GM19324 (cell line): ENCODE results near the gene HGD.
"Not testable (repeated sequence)": the region's sequence is repeated elsewhere in the genome, so short reads cannot be mapped to it uniquely, and the experiment has no call there.

ENCODE experiments used
- ATAC-seq: cut with Tn5 transposase; IDR thresholded peaks from one replicate; pipeline ENCODE4 v1.9.1; 2021; ENCODE audit warnings: mild to moderate bottlenecking, moderate library complexity; ENCODE audit not compliant: unreplicated experiment, low FRiP score

The HGD gene

DNA sequence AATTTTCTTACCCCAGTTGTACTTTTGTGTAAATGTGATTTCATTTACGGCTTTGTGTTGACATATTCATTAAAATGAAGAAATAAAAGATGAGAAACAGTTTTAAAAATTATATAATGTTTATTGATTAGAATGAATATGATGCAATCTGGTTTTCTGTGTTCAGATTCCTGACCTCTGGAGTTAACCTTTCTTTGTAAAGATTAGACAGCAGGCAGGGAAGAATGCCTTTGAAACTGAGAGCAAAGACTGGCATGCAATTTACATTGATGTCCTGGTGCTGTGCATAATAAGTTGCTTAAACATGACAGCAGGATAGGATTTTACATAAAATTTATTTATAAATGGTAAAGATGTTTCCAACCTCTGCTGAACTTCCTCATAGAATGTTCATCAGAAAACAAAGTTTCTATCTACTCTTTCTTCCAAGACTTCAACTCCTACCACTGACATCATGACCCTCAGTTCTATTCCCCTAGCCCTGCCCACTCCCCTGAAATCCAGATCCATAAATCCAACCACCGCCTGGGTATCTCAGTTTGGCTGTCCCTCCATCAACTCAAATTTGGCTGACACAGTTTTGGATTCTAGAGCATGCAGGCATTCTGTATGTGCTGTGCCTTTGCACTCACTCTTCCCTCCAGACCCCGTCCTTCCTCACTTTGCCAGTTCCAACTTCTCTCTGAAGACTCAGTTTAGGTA lies 1.7 kb downstream of the HGD start:
- ATAC-seq: no peak

DNA sequence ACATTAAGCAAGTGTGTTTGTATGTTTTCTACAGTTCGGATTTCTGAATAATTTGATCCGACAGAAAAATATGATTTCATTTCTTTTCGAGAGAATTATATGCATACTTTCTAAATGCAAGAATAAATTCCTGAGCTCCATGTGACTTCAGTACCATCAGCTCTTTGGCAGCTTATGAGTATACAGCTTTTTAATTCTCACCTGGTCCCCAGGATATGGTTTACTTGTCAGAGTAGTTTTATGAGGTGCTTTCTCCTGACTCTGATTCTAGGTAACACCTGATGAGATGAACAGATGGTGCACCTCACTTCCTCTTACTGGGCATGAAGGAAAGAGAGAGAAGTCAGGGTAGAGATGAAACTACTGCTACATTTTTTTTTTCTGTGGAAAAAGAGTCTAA lies 3.1 kb downstream of the HGD start:
- ATAC-seq: no peak

DNA sequence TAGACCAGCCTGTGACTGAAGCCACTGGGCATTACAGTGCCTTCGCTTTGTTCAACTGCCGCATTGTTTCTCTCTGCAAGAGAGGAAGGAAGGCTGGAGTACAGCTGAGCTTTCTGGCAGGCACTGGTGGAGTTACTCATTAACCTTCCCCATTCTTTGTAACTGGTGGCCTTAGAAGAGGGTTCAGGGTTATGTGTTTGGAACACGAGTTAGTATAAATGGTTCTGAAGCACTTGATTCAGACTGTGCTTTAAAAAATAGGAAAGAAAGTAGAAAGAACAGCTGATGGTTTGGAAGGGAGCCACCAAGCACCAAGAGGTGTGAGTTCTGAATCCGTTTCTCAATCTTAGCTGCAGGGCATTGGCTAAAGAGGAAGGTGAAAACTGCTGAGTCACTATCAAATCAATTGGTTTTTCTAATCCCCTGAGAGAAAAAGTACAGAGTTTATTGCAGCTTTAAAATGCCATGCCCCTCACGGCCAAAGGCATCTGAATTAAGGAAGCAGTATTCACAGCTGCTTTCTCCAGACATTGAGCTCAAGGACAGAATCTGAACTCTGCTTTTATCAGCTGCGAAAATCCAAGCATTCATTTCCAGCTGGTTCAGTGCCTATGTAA lies 3.6 kb downstream of the HGD start:
- peak; percentile 91 for ATAC-seq

DNA sequence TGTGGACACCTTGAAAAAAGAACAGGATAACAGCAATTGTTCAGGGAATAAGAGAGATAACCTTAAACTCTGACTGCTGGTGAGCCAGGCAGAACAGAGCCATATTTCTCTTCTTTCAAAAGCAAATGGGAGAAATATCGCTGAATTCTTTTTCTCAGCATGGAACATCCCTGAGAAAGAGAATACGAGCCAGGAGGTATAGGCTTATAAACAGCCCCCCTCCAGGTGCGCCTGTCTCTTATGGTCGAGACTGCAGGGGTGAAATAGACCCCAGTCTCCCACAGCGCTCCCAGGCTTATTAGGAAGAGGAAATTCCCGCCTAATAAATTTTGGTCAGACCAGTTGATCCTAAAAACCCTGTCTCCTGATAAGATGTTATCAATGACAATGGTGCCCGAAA lies 4.8 kb downstream of the HGD start:
- not testable (repeated sequence) for ATAC-seq

DNA sequence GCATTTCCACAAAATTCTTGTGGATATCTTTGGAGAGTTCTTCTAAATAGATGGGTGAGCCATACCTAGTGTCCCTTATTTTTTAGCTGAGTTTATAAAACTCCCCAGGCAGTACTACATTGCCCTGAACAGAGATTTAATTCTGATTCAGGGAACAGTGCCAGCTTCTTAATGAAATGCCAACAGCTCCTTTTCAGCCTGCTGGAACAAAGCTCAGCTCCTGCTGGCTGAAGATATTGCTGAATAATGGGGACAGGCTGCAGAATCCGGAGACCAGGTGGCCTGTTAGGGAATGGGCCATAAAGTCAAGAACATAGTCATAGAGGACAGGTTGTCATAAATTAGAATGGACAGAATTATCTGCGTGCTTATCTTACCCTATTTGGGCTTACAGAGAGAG lies 8.9 kb downstream of the HGD start:
- ATAC-seq: no peak

DNA sequence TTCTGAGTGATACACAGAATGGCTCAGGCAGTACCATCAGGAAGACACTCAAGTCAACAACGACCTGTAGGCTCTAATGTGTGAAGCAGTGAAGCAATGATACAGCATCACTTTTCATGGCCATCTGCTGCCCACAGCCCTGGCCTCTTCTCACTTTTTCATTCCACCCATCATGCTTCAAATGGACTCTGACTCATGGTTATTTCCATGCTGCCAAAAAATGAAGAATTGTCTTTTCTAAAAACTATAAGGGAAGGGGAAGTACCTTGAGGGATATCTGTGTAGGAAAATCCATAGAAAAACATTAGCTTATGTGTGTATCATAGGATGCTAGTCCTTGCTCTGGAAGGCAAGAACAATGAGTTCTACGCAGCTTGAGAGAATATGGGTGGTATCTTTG lies 11.5 kb downstream of the HGD start:
- no peak for ATAC-seq

DNA sequence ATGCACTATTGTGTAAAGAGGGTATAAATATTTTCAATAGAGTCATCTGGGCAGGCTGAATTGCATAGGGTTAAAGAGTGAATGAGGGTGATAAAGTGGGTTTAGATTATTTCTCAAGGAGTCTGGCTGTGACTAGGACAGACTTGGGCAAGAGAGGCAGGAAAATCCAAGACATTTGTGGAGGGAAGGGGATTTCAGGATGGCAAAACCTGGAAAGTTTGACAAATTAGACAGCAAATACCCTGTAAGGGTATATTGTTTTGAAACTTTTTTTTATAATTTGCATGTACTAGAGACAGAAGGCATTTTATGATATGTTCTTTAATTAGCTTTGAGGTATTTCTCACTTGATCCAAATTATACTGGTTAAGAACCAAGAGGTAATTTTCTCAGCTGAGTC lies 17.1 kb downstream of the HGD start:
- ATAC-seq: no peak

DNA sequence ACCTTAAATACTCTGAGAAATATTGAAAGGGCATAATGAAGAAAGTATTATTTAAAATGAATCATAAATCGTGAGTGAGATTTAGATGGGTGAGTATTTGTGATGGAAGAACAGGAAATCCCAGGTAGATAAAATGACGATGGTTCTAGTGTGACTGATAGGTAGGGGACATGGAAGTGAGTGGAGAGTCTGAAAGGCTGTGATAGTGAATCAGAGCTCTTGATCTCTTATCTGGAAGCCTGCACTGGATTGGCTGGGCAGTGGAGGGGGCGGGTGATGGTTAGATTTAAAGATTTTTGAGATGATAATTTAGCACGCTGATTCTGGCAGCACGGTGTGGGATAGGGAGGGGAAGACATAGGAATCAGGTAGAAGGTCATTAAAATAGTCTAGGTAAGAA lies 20.1 kb downstream of the HGD start:
- no peak for ATAC-seq

DNA sequence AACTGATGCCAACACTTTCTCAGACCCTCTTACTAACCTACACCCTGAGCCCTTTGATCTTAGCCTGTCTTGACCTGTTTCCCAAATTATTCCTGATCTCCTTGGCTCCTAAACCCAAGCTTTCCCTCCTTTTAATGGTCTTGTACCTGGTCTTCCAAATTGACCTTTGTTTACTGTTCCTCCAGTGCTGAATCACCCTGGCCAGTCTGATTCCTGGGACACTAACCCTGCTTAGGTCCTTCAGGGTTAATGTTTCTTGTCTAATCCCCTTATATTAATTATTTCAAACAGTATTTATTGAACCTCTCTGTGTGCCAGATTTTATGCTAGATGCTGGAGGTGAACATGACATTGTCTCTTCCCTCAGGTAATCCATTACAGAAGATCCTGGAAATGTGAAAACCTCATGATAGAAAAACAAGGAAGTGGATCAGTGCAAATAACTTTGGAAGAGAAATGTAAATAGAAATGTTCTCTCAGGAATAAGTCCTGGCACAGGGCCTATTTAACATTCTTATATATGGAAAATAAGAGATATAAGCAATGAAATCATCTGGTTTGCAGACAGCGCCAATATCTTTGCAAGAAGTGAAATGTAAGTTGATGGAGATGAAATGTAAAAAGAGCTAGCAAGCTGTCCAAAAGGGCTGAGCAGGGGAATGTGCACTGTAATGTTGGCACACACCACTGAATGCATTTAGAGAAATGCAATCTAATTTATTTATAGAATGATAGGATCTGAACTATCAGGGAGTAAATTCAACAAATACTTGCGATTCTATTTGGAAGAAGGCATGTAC lies 20.7 kb downstream of the HGD start:
- no peak for ATAC-seq

DNA sequence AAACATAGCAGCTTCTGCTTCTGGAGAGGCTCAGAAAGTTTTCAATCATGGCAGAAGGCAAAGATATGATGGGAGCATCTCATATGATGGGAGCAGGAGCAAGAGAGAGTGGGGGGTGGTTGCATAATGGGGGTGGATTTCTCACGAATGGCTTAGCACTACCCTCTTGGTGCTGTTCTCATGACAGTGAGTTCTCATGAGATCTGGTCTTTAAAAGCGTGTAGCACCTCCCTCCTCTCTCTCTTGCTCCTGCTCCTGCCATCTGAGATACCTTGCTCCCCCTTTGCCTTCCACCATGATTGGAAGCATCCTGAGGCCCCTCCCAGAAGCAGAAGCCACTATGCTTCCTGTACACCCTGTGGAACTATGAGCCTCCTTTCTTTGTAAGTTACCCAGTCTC lies 22.2 kb downstream of the HGD start:
- no peak for ATAC-seq

DNA sequence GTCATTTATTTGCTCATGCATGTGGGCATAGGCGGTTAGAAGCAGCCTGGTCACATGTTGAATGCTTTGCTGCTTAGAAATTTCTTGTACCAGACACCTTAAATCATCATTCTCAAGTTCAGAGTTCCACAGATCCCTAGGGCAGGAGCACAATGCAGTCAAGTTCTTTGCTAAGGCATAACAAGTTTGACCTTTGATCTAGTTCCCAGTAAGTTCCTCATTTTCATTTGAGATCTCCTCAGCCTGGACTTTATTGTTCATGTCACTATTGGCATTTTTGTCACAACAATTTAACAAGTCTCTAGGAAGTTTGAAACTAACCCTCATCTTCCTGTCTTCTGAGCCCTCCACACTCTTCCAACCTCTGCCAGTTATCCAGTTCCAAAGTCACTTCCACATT lies 22.8 kb downstream of the HGD start:
- no peak for ATAC-seq

DNA sequence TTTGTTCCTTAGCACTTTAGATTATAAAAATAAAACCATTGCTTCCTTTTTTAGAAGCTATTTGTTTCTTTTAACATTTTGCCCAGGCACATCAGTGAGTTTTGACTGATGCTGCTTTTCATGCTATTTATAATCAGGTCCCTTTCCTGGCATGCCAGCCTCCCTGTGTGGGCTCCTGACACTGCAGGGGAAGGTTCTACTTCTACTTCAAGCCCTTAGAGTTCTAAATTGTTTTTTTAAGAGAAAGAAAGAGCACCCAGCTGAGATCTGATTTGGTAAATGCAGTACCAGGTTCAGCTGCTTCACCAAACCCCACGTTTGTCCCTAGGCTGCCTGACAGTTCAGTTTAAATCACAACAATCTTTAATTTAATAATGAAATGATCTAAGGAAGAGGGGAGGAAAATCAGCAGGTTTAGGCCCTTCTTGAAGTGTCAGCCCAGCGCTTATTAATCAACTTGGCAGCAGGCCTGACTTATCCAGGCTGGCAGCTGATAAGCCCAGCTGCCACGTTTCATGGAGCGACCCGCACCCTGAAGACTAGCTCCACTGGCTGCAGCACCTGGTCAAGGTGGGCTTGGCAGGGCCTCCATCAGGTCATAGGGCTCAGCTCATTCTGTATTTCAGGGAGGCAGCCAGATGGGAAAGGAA lies 29.0 kb downstream of the HGD start:
- no peak for ATAC-seq

DNA sequence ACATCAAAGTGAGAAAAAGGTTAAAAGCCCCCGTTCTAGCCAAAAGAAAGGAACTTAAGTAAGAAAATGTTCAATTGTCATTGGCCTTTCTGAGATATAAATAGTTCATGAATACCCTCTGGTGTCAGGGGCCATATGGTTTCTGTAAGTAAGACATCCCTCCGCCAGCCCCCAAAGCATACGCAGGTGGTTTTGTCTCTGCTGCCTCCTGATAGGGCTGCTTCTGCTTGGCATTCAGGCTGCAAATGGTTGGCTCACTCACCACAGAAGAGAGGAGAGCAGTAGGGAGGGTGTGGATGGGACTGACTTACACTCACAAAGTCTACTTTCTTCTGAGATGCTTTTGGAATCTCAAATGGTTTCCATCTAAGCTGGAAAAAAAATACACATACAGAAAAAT lies 29.8 kb downstream of the HGD start:
- ATAC-seq: no peak

DNA sequence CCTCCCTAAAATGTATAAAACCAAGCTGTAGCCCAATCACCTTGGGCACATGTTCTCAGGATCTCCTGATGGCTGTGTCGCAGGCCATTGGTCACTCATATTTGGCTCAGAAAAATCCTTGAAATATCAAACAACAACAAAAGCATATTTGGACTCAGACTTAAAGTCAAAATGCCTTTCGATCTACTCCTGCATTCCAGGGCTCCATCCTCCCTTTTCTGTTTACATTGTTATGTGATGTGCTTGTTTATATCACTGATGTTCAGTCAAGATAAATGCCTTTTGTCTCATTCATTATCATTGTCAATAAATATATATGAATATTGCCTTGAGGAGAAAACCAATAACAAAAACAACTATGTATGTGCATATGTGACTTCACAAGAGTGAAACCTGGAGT lies 31.7 kb downstream of the HGD start:
- no peak for ATAC-seq

DNA sequence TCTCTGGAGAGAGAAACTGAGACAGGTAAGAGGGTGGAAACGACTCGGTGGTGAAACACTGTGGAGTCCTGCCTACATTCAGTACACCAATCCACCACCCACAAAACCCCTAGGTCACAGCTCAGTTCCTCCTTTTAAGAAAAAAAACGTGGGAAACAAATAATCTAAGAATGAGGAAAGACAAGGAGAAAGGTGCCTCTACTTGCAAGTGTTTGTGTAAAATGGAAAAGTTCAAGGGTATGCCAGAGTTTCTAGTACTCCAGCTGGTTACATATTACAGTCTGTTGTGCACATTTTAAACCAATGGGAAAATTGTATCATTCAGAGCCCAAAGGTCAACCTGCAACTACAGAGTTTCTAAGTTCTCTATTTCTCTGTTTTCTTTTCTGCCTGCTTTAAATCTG lies 32.2 kb downstream of the HGD start:
- no peak for ATAC-seq

DNA sequence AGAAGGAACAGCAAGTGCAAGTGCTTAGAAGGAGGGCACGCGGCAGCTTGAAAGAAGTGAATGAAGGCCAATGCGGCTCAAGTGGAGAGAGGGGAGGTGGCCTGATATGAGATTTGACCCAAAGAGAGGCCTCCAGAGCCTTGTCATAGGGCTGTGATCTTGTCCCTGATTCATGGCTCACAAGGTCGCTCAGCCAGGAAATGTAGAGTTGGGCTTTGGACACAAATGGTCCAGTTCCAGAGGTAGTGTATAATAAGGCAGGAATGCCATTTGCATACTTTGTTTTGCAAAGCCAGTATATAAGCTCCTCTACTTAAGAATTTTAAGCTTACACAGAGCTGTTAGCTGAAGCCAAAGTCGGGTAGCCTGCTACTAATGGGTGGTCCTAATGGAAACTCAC lies 33.7 kb downstream of the HGD start:
- ATAC-seq: no peak

DNA sequence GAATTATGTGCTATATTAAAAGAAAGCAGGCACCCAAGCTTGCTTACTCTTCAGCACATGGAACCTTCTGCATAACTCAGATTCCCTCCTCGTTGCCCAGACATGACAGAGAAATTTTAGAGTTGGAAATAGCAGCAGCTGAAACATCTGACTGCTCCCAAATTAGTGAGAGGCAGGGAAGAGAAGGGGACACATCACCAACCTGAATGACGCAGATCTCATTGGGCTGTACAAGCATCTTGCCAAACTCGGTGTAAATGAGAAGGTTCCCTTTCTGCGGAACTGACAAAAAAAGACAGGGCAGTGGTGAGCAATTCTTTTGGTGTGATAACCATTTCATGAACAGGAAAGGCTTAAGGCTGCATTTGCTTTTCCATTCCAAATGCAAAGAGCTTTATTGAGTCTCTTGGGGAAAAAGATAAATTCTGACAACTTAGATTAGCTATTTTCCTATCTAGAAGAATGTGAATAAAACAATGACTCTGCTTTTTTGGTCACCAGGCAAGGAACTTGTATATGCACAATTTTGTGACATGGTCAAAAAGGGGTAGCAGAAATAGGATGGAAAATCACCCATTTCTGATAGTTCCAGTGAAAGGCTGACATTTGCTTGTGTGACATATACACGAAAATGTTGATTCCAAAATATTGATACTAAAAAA lies 35.1 kb downstream of the HGD start:
- no peak for ATAC-seq

DNA sequence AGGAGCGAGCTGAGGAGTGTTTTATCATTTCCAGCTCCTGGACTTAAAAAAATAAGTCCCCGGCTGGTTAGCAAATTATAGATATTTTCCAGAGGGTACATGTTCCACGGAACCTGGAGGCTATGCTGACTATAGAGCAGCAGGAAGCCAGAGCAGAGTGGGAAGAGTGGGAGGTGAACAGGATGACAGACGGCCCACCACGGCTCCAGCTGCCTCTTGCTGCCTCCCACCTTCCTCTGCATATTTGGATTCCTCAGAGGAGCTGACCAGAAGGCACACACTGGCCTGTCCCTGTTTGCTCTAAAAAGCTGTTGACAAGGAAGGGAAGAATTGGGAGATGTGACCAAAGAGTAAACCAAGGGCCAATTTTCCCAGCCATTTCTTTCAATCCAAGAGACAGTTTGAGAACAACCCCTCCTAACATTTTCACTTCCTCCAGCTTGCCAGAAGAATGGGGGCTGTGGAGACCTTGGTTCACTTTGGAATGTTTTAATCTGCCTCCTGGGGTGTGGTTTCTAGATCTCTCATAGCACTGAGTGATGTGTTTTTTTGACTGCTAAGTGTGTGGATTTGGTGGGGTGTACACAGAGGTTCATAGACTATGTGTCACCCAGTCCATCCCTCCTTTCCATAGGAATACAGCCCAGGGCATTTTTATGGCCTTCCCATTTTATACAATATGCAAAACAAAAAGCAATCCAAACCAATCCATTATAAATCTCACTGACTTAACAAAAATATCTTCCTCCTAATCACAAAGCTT lies 36.8 kb downstream of the HGD start:
- ATAC-seq: no peak

DNA sequence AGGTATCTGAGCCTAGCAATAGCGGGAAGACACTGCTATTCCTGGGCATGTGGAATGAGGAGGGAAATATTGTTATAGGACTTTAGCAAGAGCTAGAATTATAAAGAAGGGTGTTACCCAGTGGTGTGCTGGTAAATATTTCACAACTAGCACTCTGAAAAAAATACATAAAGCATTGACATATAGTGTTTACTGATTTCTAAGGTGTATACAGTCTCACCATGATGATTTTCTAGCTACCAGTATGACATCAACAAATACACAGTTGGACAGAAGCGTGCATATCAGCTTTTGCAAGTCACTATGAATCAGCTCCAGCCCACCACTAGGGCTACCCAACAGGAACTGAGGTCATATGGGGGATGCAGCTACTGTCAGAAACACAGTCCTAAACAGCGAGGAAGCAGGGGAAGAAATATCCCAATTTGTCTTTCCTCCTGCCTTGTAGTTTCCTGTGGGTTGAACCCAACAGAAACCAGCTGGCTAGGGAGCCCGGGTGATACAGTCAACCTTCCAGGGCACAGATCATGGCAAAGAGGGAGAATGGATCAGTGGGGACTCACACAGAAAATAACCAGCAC lies 39.6 kb downstream of the HGD start:
- no peak for ATAC-seq
